Hematopoietic multipotent progenitor cell treated with erythropoietin and hydrocortisone succinate and interleukin-3 and kit ligand, for 17 days (in vitro differentiated cells): ENCODE results near the gene ZDHHC24.

Source experiments
- DNase-seq: peaks from one replicate; pipeline ENCODE4 v3.0.0-alpha.2; 2015; ENCODE audit warnings: low spot score

The ZDHHC24 gene

DNA sequence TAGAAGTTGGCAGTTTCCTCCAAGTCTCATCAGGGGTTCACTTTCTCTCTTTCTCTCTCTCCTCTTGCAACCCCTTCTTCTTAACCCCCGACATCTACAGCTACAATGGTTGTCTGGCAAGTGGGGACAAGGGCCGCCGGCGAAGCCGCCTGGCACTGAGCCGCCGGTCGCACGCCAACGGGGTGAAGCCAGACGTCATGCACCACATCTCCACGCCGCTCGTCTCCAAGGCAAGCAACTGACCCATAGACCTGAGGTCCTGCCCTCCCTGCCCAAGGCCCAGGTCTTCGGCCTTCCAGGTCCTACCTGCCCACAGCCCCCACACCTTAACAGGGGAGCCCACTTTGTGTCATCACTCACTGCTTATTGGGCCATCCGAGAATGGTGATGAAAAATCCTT, 74.7 kb downstream of the ZDHHC24 start:
- DNase-seq = no peak
